K562 (cell line): Measurements from ENCODE around the gene EP300. TPM values are rescaled to one million over a fixed set of nuclear protein-coding genes. Genes with fewer than 3 reads are reported as not detected.

Experiments
- BRD9 ChIP-seq: fragments of 450-650 bp; IDR thresholded peaks from 2 replicates; pipeline ENCODE4 v1.6.1; 2018; ENCODE audit warnings: low read depth; ENCODE audit not compliant: partially characterized antibody
- EGR1 ChIP-seq: fragments of 450-650 bp; conservative IDR thresholded peaks from 2 replicates; pipeline ENCODE4 v1.6.1; 2017; ENCODE audit warnings: mild to moderate bottlenecking
- EZH2 ChIP-seq: IDR thresholded peaks from 2 replicates; pipeline ENCODE4 v1.6.1; 2012; ENCODE audit warnings: low read depth, mild to moderate bottlenecking, inconsistent platforms, low read length, borderline replicate concordance
- FOXA1 ChIP-seq: fragments of 450-650 bp; IDR thresholded peaks from 2 replicates; pipeline ENCODE4 v1.6.1; 2016; ENCODE audit warnings: mild to moderate bottlenecking, borderline replicate concordance
- FOXJ3 ChIP-seq: sonication (generic); formaldehyde crosslinking; IDR thresholded peaks from 2 replicates; pipeline ENCODE4 v1.4.0; 2020; ENCODE audit warnings: mild to moderate bottlenecking, missing genetic modification reagents
- HCFC1 ChIP-seq: IDR thresholded peaks from 2 replicates; pipeline ENCODE4 v1.6.1; 2012; ENCODE audit warnings: low read depth, low read length, improper control_type of control experiment
- HDAC1 ChIP-seq, 2 experiments: fragments of 450-650 bp; IDR thresholded peaks; 2 replicates each; pipeline ENCODE4 v1.6.1; 2016 to 2017; ENCODE audit warnings: inconsistent platforms in 1 of 2, mild to moderate bottlenecking in 1 of 2, moderate library complexity in 1 of 2
- KHSRP ChIP-seq: fragments of 450-650 bp; IDR thresholded peaks from 2 replicates; pipeline ENCODE4 v1.6.1; 2017
- KLF16 ChIP-seq: IDR thresholded peaks from 2 replicates; pipeline ENCODE4 v1.6.1; 2016; ENCODE audit warnings: antibody characterized with exemption
- MYNN ChIP-seq, 2 experiments: sonication (generic); formaldehyde crosslinking in 1 of 2; IDR thresholded peaks; 2 replicates each; pipeline versions ENCODE4 v1.5.0 to v1.6.1; 2016 to 2020; ENCODE audit warnings: antibody characterized with exemption in 1 of 2, missing genetic modification reagents in 1 of 2
- NFATC3 ChIP-seq: fragments of 450-650 bp; IDR thresholded peaks from 2 replicates; pipeline ENCODE4 v1.6.1; 2017; ENCODE audit warnings: mild to moderate bottlenecking
- NFE2 ChIP-seq: IDR thresholded peaks from 2 replicates; pipeline ENCODE4 v1.6.1; 2014; ENCODE audit warnings: antibody characterized with exemption, low read depth
- PHF20 ChIP-seq: fragments of 450-650 bp; IDR thresholded peaks from 2 replicates; pipeline ENCODE4 v1.6.1; 2018; ENCODE audit not compliant: partially characterized antibody
- POLR2A ChIP-seq: fragments of 450-650 bp; conservative IDR thresholded peaks from 2 replicates; pipeline ENCODE4 v1.6.1; 2016
- RBFOX2 ChIP-seq: fragments of 200-400 bp; formaldehyde crosslinking; IDR thresholded peaks from 2 replicates; pipeline ENCODE4 v1.6.1; 2017; ENCODE audit warnings: low read depth, mild to moderate bottlenecking, low read length, moderate library complexity
- RBM25 ChIP-seq: fragments of 200-400 bp; formaldehyde crosslinking; IDR thresholded peaks from 2 replicates; pipeline ENCODE4 v1.6.1; 2018; ENCODE audit warnings: low read length, low read depth, moderate library complexity; ENCODE audit not compliant: severe bottlenecking
- RNF2 ChIP-seq: sonication (generic); IDR thresholded peaks from 2 replicates; pipeline ENCODE4 v1.6.1; 2016
- SMC3 ChIP-seq: conservative IDR thresholded peaks from 2 replicates; pipeline ENCODE4 v1.6.1; 2011; ENCODE audit warnings: low read depth, low read length, improper control_type of control experiment; ENCODE audit not compliant: insufficient read depth
- TCF3 ChIP-seq: sonication (generic); formaldehyde crosslinking; IDR thresholded peaks from 2 replicates; pipeline ENCODE4 v1.4.0; 2020; ENCODE audit warnings: mild to moderate bottlenecking, missing genetic modification reagents
- ZBTB1 ChIP-seq: sonication (generic); formaldehyde crosslinking; IDR thresholded peaks from 2 replicates; pipeline ENCODE4 v1.8.1; 2023; ENCODE audit warnings: missing genetic modification reagents, low read depth, mild to moderate bottlenecking, borderline replicate concordance
- ZNF668 ChIP-seq: fragments of 250-450 bp; sonication (Bioruptor Pico); IDR thresholded peaks from 2 replicates; pipeline ENCODE4 v1.8.0; 2022; ENCODE audit warnings: mild to moderate bottlenecking, inconsistent platforms
- ZNF778 ChIP-seq: fragments of 450-650 bp; formaldehyde crosslinking; IDR thresholded peaks from 2 replicates; pipeline ENCODE4 v1.4.0; 2020; ENCODE audit warnings: mild to moderate bottlenecking, moderate library complexity
- polyA plus RNA-seq, 8 experiments: library from polyadenylated mRNA; depleted of rRNA in 4 of 8; stranded (reverse) in 5 of 8; unstranded in 3 of 8; fragments of >200 nt; fragmentation: Nextera tagmentation in 2 of 8; fragmentation: Illumina TruSeq in 1 of 8; extraction: Ambion mirVana in 2 of 8; extraction: Trizol in 1 of 8; gene quantifications; 2 replicates each; pipeline versions ENCODE4 v1.2.1 to v1.2.3, GENCODE V29; 2011 to 2014; ENCODE audit warnings: inconsistent platforms in 1 of 8, missing spikeins in 1 of 8
- total RNA-seq, 7 experiments: library from RNA; depleted of rRNA in 6 of 7; stranded (reverse); fragments of >200 nt in 6 of 7; fragmentation: Illumina TruSeq in 2 of 7; extraction: Trizol in 2 of 7; gene quantifications; 2 replicates each; pipeline versions ENCODE4 v1.2.1 to v1.2.3, GENCODE V29; 2011 to 2021; ENCODE audit warnings: low replicate concordance in 1 of 7
- TF ChIP-seq, protein P1 (sequence below): fragments of 450-650 bp; IDR thresholded peaks from 2 replicates; pipeline ENCODE4 v1.6.1; 2014; ENCODE audit warnings: low read depth, mild to moderate bottlenecking, moderate library complexity, borderline replicate concordance
- TF ChIP-seq, protein P2 (sequence below), 2 experiments: fragments of 150-350 bp in 1 of 2; IDR thresholded peaks; 2 replicates each; pipeline ENCODE4 v1.6.1; 2012 to 2016; ENCODE audit warnings: low read depth in 2 of 2, low read length in 2 of 2, mild to moderate bottlenecking in 1 of 2, moderate library complexity in 1 of 2

The EP300 gene
- total and polyA plus RNA-seq, 9 of the 15 experiments (the other 6 are each of a cell fraction or from before 2014, with no cell fraction given) = 2.2 to 28.6 (median 10.9) TPM

DNA sequence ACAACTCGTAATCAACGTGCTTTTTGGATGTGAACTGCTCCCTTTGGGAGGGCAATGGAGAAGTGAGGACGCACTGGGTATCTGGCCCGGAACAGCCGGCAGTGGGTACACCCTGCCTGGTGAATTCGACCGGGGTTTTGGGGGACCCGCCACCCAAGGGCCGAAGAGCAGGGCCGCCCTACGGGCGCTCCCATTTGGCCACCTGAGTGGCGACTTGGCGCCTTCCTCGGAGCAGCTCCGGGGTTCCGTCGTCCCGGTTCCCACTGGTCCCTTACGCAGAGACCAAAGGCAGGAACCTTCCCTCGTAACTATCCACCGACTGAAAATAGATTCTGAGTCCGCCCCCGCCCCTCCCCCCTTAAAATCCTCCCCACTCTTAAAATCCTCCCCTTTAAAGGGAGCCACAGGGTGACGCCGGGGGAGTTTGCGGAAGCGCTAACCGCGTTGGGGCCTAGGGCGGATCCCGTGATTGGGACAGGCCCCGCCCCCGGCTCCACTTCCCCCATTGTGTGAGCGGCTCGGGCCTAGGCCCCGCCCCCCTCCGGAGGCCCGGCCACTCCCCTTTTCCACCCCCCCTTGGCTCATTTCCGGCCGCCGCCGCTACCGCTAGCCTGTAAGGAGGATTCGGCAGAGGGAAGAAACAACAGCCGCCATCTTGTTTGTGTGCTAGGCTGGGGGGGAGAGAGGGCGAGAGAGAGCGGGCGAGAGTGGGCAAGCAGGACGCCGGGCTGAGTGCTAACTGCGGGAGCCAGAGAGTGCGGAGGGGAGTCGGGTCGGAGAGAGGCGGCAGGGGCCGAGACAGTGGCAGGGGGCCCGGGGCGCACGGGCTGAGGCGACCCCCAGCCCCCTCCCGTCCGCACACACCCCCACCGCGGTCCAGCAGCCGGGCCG, 1.0 kb upstream of the EP300 start (continued):
- TF ChIP-seq KHSRP = no peak
- no peak for TF ChIP-seq TCF3 (CRISPR knock-in tag)
- TF ChIP-seq RNF2 = 0 out of 2 replicates have a peak, but pooled peaks have one; percentile 21
- no peak for TF ChIP-seq EZH2
- no peak for TF ChIP-seq ZNF778 (CRISPR knock-in tag)
- TF ChIP-seq RBFOX2 = peak; percentile 86
- peak; percentile 90 for TF ChIP-seq POLR2A
- no peak for TF ChIP-seq NFE2
- TF ChIP-seq NFATC3 = no peak
- no peak for TF ChIP-seq FOXA1
- no peak for TF ChIP-seq SMC3
- TF ChIP-seq ZNF668 = no peak
- no peak for TF ChIP-seq MYNN (IDR thresholded peaks at IDR 0.05)
- no peak for TF ChIP-seq MYNN (CRISPR knock-in tag; IDR thresholded peaks at IDR 0.05)
- TF ChIP-seq, protein P1, sequence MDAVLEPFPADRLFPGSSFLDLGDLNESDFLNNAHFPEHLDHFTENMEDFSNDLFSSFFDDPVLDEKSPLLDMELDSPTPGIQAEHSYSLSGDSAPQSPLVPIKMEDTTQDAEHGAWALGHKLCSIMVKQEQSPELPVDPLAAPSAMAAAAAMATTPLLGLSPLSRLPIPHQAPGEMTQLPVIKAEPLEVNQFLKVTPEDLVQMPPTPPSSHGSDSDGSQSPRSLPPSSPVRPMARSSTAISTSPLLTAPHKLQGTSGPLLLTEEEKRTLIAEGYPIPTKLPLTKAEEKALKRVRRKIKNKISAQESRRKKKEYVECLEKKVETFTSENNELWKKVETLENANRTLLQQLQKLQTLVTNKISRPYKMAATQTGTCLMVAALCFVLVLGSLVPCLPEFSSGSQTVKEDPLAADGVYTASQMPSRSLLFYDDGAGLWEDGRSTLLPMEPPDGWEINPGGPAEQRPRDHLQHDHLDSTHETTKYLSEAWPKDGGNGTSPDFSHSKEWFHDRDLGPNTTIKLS = no peak
- no peak for TF ChIP-seq KLF16
- TF ChIP-seq PHF20 = no peak
- TF ChIP-seq HDAC1 (IDR thresholded peaks at IDR 0.05) = peak in 1 of 2 experiments; percentile 74; a peak in 2 of 4 replicates
- peak; percentile 70 for TF ChIP-seq EGR1
- peak; percentile 74 for TF ChIP-seq BRD9
- no peak for TF ChIP-seq HCFC1
- no peak for TF ChIP-seq FOXJ3 (CRISPR knock-in tag)
- TF ChIP-seq ZBTB1 (CRISPR knock-in tag) = no peak
- TF ChIP-seq RBM25 = no peak
- TF ChIP-seq, protein P2, sequence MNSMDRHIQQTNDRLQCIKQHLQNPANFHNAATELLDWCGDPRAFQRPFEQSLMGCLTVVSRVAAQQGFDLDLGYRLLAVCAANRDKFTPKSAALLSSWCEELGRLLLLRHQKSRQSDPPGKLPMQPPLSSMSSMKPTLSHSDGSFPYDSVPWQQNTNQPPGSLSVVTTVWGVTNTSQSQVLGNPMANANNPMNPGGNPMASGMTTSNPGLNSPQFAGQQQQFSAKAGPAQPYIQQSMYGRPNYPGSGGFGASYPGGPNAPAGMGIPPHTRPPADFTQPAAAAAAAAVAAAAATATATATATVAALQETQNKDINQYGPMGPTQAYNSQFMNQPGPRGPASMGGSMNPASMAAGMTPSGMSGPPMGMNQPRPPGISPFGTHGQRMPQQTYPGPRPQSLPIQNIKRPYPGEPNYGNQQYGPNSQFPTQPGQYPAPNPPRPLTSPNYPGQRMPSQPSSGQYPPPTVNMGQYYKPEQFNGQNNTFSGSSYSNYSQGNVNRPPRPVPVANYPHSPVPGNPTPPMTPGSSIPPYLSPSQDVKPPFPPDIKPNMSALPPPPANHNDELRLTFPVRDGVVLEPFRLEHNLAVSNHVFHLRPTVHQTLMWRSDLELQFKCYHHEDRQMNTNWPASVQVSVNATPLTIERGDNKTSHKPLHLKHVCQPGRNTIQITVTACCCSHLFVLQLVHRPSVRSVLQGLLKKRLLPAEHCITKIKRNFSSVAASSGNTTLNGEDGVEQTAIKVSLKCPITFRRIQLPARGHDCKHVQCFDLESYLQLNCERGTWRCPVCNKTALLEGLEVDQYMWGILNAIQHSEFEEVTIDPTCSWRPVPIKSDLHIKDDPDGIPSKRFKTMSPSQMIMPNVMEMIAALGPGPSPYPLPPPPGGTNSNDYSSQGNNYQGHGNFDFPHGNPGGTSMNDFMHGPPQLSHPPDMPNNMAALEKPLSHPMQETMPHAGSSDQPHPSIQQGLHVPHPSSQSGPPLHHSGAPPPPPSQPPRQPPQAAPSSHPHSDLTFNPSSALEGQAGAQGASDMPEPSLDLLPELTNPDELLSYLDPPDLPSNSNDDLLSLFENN (IDR thresholded peaks at IDR 0.05; ENCODE audit: low read depth in 2 of 2, low read length in 2 of 2) = no peak; a peak in 1 of 4 replicates
